Ectodermal cell (in vitro differentiated cells): Measurements from ENCODE around the gene CABLES2.

ENCODE experiments used
- H3K27ac ChIP-seq: 2 replicates; pipeline ENCODE4 v1.7.0; 2013; ENCODE audit warnings: mild to moderate bottlenecking, low read depth, low read length; ENCODE audit not compliant: insufficient read depth, poor library complexity, severe bottlenecking
- H3K27me3 ChIP-seq: 2 replicates; pipeline ENCODE4 v1.7.0; 2013; ENCODE audit warnings: mild to moderate bottlenecking, low read length; ENCODE audit not compliant: insufficient read depth, control insufficient read depth, poor library complexity, severe bottlenecking
- H3K36me3 ChIP-seq: one replicate; pipeline ENCODE4 v1.7.0; 2013; ENCODE audit warnings: low read length; ENCODE audit not compliant: control insufficient read depth, insufficient read depth
- H3K4me1 ChIP-seq: one replicate; pipeline ENCODE4 v1.7.0; 2013; ENCODE audit warnings: low read length; ENCODE audit not compliant: control insufficient read depth, insufficient read depth
- H3K4me3 ChIP-seq: 2 replicates; pipeline ENCODE4 v1.7.0; 2013; ENCODE audit warnings: low read depth, low read length, control low read depth; ENCODE audit not compliant: insufficient read depth
- H3K9me3 ChIP-seq: 2 replicates; pipeline ENCODE4 v1.7.0; 2013; ENCODE audit warnings: mild to moderate bottlenecking, low read length, moderate library complexity; ENCODE audit not compliant: control insufficient read depth
- WGBS, 2 experiments: methylation state at CpG; one replicate each; pipeline ENCODE4 v1.1.7; 2013; ENCODE audit warnings: missing lambda C conversion rate in 2 of 2; 5-methylcytosine and 5-hydroxymethylcytosine counted together

CABLES2 gene

DNA sequence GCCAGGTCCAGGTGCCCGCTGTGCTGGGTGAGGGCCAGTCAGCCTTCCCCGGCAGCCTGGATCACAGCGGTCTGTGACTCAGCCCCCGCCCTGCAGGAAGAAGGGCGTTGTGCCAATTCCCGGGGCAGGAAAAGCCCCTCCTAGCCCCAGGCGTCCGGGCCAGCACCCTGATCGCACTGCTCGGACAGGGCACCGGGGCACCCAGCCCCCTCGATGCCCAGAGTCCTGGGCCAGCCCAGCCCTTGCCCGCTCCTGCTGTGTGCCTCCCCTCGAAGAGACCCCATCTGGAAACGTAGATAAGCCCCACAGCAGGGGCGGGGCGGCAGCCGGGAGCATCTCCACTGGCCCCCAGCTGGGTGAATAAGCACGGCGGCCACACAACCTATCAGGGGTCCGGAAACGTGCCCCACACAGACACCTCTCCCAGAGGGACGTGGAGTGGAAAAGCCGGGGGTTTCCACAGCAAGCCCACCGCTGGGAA, 49.9 kb downstream of the CABLES2 start:
- no peak overlapping the region for H3K27ac ChIP-seq
- H3K9me3 ChIP-seq: no peaks in the 10 kb centered on the region
- H3K4me3 ChIP-seq: no peak overlapping the region
- H3K36me3 ChIP-seq: peaks cover 5% of the 10 kb centered on the region
- peaks cover 60% of the 10 kb centered on the region for H3K4me1 ChIP-seq
- no peaks in the 10 kb centered on the region for H3K27me3 ChIP-seq
- 89% methylated on average over 25 of the region's 25 CpGs for WGBS, 2 experiments

DNA sequence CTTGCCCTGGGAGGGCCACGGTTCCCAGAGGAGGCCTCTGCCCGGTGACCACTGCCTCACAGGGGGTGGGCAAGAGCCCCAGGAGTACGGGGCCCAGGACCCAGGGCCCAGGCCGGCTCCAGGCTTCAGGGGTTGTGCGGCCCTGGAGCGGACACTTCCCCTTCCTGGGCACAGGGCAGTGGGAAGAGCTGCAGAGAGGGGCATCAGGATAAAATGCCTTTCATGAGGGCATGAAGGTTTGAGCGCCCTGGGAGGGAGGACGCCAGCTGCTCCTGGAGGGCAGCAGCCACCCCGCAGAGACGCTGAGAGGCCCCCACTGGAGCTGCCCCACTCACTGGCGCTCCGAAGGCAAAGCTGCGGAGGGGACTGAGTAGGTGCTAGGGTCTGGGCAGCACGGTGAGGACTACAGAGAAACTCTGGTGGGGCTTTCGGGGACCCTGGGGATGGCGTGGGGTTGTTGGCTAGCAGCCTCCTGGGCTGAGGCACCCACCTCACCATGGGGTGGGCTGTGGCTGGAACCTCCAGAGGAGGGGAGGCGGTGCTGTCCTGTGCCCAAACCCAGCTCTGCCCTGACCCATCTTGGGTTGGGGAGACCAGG, 50.4 kb downstream of the CABLES2 start:
- H3K27me3 ChIP-seq: no peaks in the 10 kb centered on the region
- H3K4me1 ChIP-seq: peaks cover 55% of the 10 kb centered on the region
- peaks cover 5% of the 10 kb centered on the region for H3K36me3 ChIP-seq
- no peak overlapping the region for H3K27ac ChIP-seq
- H3K9me3 ChIP-seq: no peaks in the 10 kb centered on the region
- WGBS, 2 experiments: 81 to 83% methylated on average over 17 of the region's 17 CpGs
- no peak overlapping the region for H3K4me3 ChIP-seq

DNA sequence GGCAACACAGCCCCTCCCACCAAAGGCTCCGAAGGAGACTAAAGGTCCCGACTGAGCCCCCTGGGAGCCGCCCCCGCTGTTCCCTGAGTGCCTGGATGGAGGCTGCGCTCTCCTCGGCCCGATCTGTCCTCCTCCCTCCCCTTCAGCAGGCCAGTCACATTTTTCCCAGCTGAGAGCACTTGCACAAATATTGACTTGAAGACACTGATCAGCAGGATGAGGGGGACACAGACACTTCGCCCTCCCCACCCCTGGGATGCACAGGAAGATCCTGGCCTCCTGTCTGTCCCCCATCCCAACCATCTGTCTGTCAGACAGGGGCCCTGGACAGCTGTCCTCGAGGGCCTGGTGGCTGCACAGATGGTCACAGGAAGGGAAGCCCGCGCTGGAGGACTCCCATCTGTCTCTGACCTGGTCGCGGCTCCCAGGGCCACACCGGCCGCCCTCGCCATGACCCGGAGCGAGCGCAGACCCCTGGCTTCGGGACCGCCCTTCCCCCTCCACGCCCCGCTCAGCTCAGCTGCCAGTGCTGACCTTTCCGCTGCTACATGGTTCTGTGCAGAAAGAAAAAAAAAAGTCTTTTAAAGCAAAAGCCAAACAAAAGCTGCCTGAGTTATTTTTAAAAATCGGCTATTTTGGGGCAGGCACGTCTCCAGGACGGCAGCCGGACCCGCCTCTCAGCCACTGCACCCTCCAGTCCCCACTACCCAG, 51.1 kb downstream of the CABLES2 start:
- Histone ChIP-seq H3K4me1 (peaks cover 48% of the 10 kb centered on the region), H3K36me3 (peaks cover 5% of the 10 kb centered on the region), H3K9me3 (no peaks in the 10 kb centered on the region), H3K27me3 (no peaks in the 10 kb centered on the region), H3K27ac (no peak overlapping the region), H3K4me3 (no peak overlapping the region)
- WGBS, 2 experiments: 57 to 65% methylated on average over 29 of the region's 29 CpGs

DNA sequence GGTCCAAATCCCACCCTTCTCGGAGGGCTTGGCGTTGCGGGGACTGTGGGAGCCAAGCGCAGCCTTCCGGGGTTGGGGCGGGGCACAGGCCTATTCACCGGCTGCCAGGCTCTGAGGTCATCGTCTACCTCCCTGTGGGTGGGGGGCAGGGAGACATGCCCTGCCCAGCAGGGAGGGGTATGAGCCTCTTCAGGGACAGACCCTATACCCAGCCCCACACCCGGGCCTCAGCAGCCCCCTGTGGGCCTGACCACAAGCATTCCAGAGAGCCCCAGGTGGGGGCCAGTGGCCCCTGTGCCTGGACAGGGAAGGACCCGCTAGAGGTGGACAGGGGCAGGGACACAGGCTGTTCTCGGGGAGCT, 51.6 kb downstream of the CABLES2 start:
- H3K27ac ChIP-seq: no peak overlapping the region
- H3K4me3 ChIP-seq: no peak overlapping the region
- peaks cover 44% of the 10 kb centered on the region for H3K4me1 ChIP-seq
- peaks cover 5% of the 10 kb centered on the region for H3K36me3 ChIP-seq
- H3K27me3 ChIP-seq: no peaks in the 10 kb centered on the region
- WGBS, 2 experiments: 23 to 37% methylated on average over 11 of the region's 11 CpGs
- H3K9me3 ChIP-seq: no peaks in the 10 kb centered on the region

DNA sequence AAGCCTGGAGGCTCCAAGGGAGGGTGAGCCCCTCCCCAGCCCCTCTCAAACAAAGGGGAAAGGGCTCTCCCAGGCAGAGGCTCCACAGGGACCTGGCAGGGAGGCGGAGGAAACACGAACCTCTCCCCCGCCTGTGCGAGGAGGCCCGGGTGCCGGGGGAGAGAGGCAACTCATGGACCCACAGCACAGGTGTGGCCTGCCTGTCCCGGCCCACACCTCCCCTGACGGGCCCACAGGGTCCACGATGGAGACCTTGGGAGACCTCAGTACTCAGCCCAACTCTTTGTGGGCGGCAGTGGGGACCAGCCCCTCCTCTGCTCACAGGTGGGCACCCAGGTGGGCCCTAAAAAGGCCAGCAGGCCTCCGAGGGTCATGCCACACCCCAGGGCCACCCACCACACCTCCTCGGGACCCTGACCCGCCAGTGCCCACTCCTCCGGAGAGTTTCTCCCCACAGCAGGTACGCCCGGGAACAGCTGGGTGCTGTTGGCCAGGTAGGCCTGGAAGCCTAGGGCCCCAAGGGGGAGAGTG, 52.2 kb downstream of the CABLES2 start:
- peaks cover 44% of the 10 kb centered on the region for H3K4me1 ChIP-seq
- no peaks in the 10 kb centered on the region for H3K27me3 ChIP-seq
- H3K27ac ChIP-seq: no peak overlapping the region
- H3K9me3 ChIP-seq: no peaks in the 10 kb centered on the region
- H3K4me3 ChIP-seq: no peak overlapping the region
- peaks cover 10% of the 10 kb centered on the region for H3K36me3 ChIP-seq
- WGBS, 2 experiments: 64 to 65% methylated on average over 16 of the region's 16 CpGs

DNA sequence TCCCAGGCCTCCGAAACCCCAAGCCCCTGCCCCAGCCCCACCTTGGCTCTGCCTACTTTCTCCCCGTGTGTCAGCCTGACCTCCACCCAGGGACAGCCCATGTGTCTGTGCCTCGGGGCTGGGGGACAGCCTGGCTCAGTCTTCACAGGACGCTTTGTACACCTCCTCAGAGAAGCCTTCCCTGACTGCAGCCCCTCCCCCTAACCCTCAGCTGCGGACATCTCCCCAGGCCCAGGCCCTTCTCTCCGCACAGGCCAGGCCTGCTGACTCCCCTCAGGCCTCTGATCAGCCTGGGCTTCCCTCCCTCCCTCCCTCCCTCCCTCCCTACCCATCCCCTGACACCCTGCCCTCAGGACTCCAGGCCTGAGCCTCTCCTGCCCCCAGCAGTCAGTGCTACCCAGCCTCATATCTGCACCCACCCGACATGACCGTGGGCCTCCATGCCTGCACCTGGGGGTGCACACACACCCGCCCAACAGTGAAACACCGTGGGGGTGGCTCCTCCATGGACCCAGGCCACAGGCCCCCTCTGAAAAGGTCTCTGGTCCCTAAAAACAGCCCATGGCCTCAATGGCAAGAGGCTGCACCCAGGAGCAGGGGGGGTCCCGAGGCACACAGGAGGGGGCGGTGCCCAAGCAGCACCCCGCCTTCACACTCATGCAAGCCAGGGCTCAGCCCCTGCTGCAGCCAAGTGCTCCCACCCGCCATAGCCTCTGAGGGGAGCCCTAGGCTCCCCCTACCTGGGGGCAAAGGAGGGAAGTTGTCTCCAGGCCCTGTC, 52.9 kb downstream of the CABLES2 start:
- Histone ChIP-seq H3K27ac (no peak overlapping the region), H3K4me3 (no peak overlapping the region), H3K36me3 (peaks cover 11% of the 10 kb centered on the region), H3K9me3 (no peaks in the 10 kb centered on the region), H3K4me1 (peaks cover 37% of the 10 kb centered on the region), H3K27me3 (no peaks in the 10 kb centered on the region)
- 75 to 76% methylated on average over 14 of the region's 14 CpGs for WGBS, 2 experiments

DNA sequence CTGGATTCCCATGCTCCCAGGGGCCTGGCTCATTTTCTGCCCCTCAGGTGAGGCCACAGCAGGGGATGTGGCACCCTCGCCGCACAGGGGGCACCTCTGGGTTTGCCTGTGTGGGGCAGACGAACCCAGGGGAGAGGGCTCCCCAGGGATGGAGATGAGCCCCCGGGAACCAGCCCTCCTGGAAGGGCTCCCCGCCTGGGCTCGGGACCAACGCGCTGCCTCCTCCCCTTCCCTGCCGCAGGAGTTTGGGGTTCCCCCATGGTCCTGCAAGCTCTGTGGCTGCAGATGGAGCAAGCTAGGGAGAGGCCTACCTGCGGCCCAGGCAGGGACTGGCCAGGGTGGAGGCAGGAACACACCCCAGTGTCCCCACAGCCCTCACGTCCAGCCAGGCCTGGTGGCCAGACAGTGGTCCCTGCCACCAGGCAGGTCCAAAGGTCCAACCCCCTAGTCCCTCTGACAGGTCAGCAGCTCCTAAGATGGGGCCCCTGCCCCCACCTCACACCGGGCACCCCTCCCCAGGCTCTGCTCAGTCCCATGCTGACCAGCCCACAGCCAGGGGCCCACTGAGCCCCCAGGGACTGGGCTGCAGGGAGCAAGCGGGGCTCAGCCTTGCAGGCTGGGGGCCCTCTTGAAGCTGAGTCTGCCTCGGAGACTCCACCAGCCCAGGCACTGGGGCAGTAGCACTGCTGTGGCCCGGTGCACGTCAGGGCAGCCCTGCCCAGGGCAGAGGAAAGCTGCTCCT, 53.6 kb downstream of the CABLES2 start:
- peaks cover 11% of the 10 kb centered on the region for H3K36me3 ChIP-seq
- H3K9me3 ChIP-seq: no peaks in the 10 kb centered on the region
- WGBS, 2 experiments: 92 to 93% methylated on average over 16 of the region's 16 CpGs
- H3K27ac ChIP-seq: no peak overlapping the region
- no peak overlapping the region for H3K4me3 ChIP-seq
- peaks cover 30% of the 10 kb centered on the region for H3K4me1 ChIP-seq
- H3K27me3 ChIP-seq: no peaks in the 10 kb centered on the region

DNA sequence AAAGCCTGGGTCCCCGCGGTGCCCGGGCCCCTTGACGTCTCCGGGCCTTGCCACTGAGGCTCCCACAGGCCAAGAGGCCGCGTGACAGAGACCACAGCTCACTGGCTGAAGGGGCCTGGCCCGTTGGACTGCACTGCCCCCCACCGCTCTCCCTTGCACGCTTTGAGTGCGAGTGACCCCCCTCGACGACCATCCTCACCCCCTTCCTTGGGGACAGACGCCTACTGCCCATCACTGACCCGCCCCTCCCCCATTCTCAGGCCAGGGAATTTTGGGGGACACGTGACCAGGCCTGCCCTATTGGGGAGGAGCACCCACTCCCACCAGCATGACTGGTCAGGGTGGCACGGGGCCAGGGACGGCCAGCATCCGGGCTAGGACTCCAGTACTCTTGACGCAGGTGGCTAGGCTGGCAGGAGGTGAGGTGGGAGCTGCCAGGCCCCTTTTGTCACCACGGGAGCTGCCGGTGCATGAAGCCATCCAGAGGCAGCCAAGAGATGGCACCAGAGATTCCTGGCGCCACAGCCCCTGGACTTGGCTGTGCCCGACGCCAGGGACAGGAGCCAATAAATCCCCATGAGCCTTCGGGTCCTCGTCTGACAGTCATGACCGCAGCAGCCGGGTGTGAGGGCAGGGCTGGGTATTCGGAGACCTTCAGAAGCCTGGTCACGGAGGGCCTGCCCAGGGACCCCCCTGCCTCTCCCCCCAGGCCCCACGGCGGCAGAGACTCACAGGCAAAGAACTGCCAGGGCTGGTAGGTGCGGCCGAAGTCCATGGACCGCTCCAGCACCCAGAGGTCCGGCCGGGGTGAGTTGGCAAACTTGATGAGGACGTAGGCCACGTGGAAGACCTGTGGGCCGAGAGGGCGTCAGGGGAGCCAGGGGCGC, 54.4 kb downstream of the CABLES2 start:
- Histone ChIP-seq H3K27ac (no peak overlapping the region), H3K36me3 (peaks cover 11% of the 10 kb centered on the region)

More for the DNA sequence above, 54.4 kb downstream of the CABLES2 start:
- Histone ChIP-seq H3K9me3 (no peaks in the 10 kb centered on the region), H3K4me3 (no peak overlapping the region), H3K4me1 (peaks cover 26% of the 10 kb centered on the region), H3K27me3 (no peaks in the 10 kb centered on the region)
- WGBS, 2 experiments: 92% methylated on average over 43 of the region's 43 CpGs
